HEK293 (cell line): ENCODE results near the gene ZYG11B.
"Not testable (repeated sequence)": the region's sequence is repeated elsewhere in the genome, so short reads cannot be mapped to it uniquely, and the experiment has no call there.

Experiments used
- CTCF ChIA-PET: fragments of 350-600 bp; formaldehyde crosslinking; extraction: SDS; loops from one replicate; lab custom pipeline; 2021; ENCODE audit warnings: antibody characterized with exemption; lab: Yijun Ruan, JAX
- POLR2A ChIA-PET: fragments of 300-600 bp; formaldehyde crosslinking; extraction: SDS; loops from one replicate; lab custom pipeline; 2020; ENCODE audit warnings: antibody characterized with exemption, inconsistent platforms; lab: Yijun Ruan, JAX
- H3K27ac ChIP-seq: fragments of 200-500 bp; sonication (Bioruptor generic); 2 replicates; pipeline ENCODE4 v1.5.1; 2014; ENCODE audit warnings: low read depth, low read length, control low read depth, inconsistent platforms; ENCODE audit errors: extremely low read depth
- H3K36me3 ChIP-seq, 2 experiments: fragments of 200-500 bp in 1 of 2; sonication (Bioruptor generic) in 1 of 2; 1 replicate in 1 of 2; 2 replicates in 1 of 2; pipeline ENCODE4 v1.5.1; 2014 to 2017; ENCODE audit warnings: inconsistent platforms in 2 of 2, low read length in 2 of 2; ENCODE audit not compliant: control insufficient read depth in 2 of 2, insufficient read depth in 1 of 2
- H3K4me1 ChIP-seq: fragments of 200-500 bp; sonication (Bioruptor generic); 2 replicates; pipeline ENCODE4 v1.5.1; 2014; ENCODE audit warnings: mild to moderate bottlenecking, low read length, inconsistent platforms; ENCODE audit not compliant: control insufficient read depth, insufficient read depth
- H3K4me3 ChIP-seq: 2 replicates; pipeline ENCODE4 v1.5.1; 2011; ENCODE audit warnings: low read depth, mild to moderate bottlenecking, control low read depth, low read length, moderate library complexity
- H3K9me3 ChIP-seq: fragments of 200-500 bp; sonication (Bioruptor generic); 2 replicates; pipeline ENCODE4 v1.5.1; 2014; ENCODE audit warnings: low read depth, low read length, inconsistent platforms; ENCODE audit not compliant: control insufficient read depth, insufficient read depth
- HIC1 ChIP-seq: fragments of 450-650 bp; formaldehyde crosslinking; IDR thresholded peaks from 2 replicates; pipeline ENCODE4 v1.5.1; 2016; ENCODE audit warnings: missing biosample characterization, missing genetic modification characterization
- KLF7 ChIP-seq: fragments of 450-650 bp; formaldehyde crosslinking; IDR thresholded peaks from 2 replicates; pipeline ENCODE4 v1.5.1; 2016; ENCODE audit warnings: missing biosample characterization, missing genetic modification characterization, borderline replicate concordance
- PRDM1 ChIP-seq: fragments of 450-650 bp; formaldehyde crosslinking; IDR thresholded peaks from 2 replicates; pipeline ENCODE4; 2016; ENCODE audit warnings: missing biosample characterization, missing genetic modification characterization
- SCRT1 ChIP-seq: fragments of 450-650 bp; formaldehyde crosslinking; IDR thresholded peaks from 2 replicates; pipeline ENCODE4 v1.5.1; 2016; ENCODE audit warnings: missing biosample characterization, missing genetic modification characterization, borderline replicate concordance
- ZBTB17 ChIP-seq: fragments of 450-650 bp; formaldehyde crosslinking; IDR thresholded peaks from 2 replicates; pipeline ENCODE4 v1.5.1; 2016; ENCODE audit warnings: missing biosample characterization, missing genetic modification characterization
- ZNF16 ChIP-seq: fragments of 450-650 bp; formaldehyde crosslinking; IDR thresholded peaks from 2 replicates; pipeline ENCODE4 v1.5.1; 2016; ENCODE audit warnings: low read depth, missing biosample characterization, missing genetic modification characterization
- ZNF302 ChIP-seq: fragments of 450-650 bp; formaldehyde crosslinking; IDR thresholded peaks from 2 replicates; pipeline ENCODE4 v1.5.1; 2016; ENCODE audit warnings: missing biosample characterization, missing genetic modification characterization, low read depth
- ZNF530 ChIP-seq: fragments of 450-650 bp; formaldehyde crosslinking; IDR thresholded peaks from 2 replicates; pipeline ENCODE4 v1.5.1; 2016; ENCODE audit warnings: low read depth, missing biosample characterization, missing genetic modification characterization
- ZNF544 ChIP-seq: fragments of 450-650 bp; formaldehyde crosslinking; IDR thresholded peaks from 2 replicates; pipeline ENCODE4 v1.5.0; 2017; ENCODE audit warnings: missing biosample characterization, missing genetic modification characterization
- ZNF639 ChIP-seq: fragments of 450-650 bp; formaldehyde crosslinking; IDR thresholded peaks from 2 replicates; pipeline ENCODE4 v1.5.1; 2016; ENCODE audit warnings: missing biosample characterization, missing genetic modification characterization

Gene ZYG11B

GRCh38 chr1:52707927-52708655 lies 18.2 kb upstream of the ZYG11B start:
- Histone ChIP-seq H3K27ac (no peak overlapping the region), H3K9me3 (no peaks in the 10 kb centered on the region), H3K4me3 (no peak overlapping the region), H3K36me3 (no peaks in the 10 kb centered on the region), H3K4me1 (no peaks in the 10 kb centered on the region)
- POLR2A ChIA-PET, result interaction anchor here (0.7 kb wide), 1 partner anchor 114 kb away, joined by 3 read pairs; no protein-coding TSS in a partner anchor
- CTCF ChIA-PET, result no interaction called here
- TF ChIP-seq KLF7 (tag by site-specific recombination), result no peak
- TF ChIP-seq ZNF302 (tag by site-specific recombination), result no peak
- TF ChIP-seq SCRT1 (tag by site-specific recombination), result no peak
- no peak for TF ChIP-seq HIC1 (tag by site-specific recombination)

GRCh38 chr1:52709016-52709415 lies 17.2 kb upstream of the ZYG11B start:
- Histone ChIP-seq H3K36me3 (no peaks in the 10 kb centered on the region), H3K9me3 (no peaks in the 10 kb centered on the region), H3K4me3 (no peak overlapping the region), H3K27ac (no peak overlapping the region), H3K4me1 (no peaks in the 10 kb centered on the region)
- TF ChIP-seq ZNF544 (tag by site-specific recombination) (no peak), ZNF639 (tag by site-specific recombination) (no peak), ZBTB17 (tag by site-specific recombination) (peak; percentile 80)
- POLR2A ChIA-PET, result no interaction called here
- CTCF ChIA-PET, result interaction anchor here (0.6 kb wide), 1 partner anchor 15 kb away, joined by 3 read pairs; no protein-coding TSS in a partner anchor

GRCh38 chr1:52713590-52713989 lies 12.7 kb upstream of the ZYG11B start:
- Histone ChIP-seq H3K4me1 (no peaks in the 10 kb centered on the region), H3K27ac (no peak overlapping the region), H3K4me3 (no peak overlapping the region), H3K36me3 (no peaks in the 10 kb centered on the region), H3K9me3 (no peaks in the 10 kb centered on the region)
- TF ChIP-seq ZNF16 (tag by site-specific recombination) (no peak), PRDM1 (tag by site-specific recombination) (peak; percentile 94), ZNF530 (tag by site-specific recombination) (no peak)
- POLR2A ChIA-PET, result interaction anchor here (1.0 kb wide), 1 partner anchor 10 kb away, joined by 3 read pairs; no protein-coding TSS in a partner anchor
- CTCF ChIA-PET, result interaction anchor here (1.1 kb wide), 1 partner anchor 12 kb away, joined by 4 read pairs; no protein-coding TSS in a partner anchor

- H3K36me3 ChIP-seq, POLR2A ChIA-PET, H3K9me3 ChIP-seq, H3K27ac ChIP-seq, H3K4me1 ChIP-seq, H3K4me3 ChIP-seq: not testable (repeated sequence)
- CTCF ChIA-PET, result interaction anchor here (0.7 kb wide), 1 partner anchor 21 kb away, joined by 3 read pairs; no protein-coding TSS in a partner anchor
Measured at GRCh38 chr1:52715296-52715695, 11.0 kb upstream of the ZYG11B start.
